Stomach (tissue), 4 donors: Measurements from ENCODE around the gene EML3.
"Not testable (repeated sequence)": the region's sequence is repeated elsewhere in the genome, so short reads cannot be mapped to it uniquely, and the experiment has no call there.

Experiments used
- CTCF ChIP-seq, 7 experiments: fragments of 450-650 bp in 4 of 7; fragments of 200-600 bp in 3 of 7; sonication (generic) in 3 of 7; IDR thresholded peaks; one replicate each; pipeline ENCODE4 v1.5.1; 2016 to 2019; ENCODE audit warnings: antibody characterized with exemption in 7 of 7, control low read depth in 2 of 7, mild to moderate bottlenecking in 1 of 7
- EP300 ChIP-seq: sonication (generic); formaldehyde crosslinking; IDR thresholded peaks from one replicate; pipeline ENCODE4 v1.6.1; 2017; ENCODE audit warnings: antibody characterized with exemption
- POLR2A ChIP-seq, 4 donors: fragments of 450-650 bp; IDR thresholded peaks; one replicate each; pipeline ENCODE4 v1.6.1; 2016; ENCODE audit warnings: antibody characterized with exemption in 4 of 4, control low read depth in 2 of 4, mild to moderate bottlenecking in 1 of 4, moderate library complexity in 1 of 4
- POLR2AphosphoS5 ChIP-seq, 3 donors: sonication (generic); formaldehyde crosslinking; IDR thresholded peaks; one replicate each; pipeline ENCODE4 v1.6.1; 2016; ENCODE audit warnings: antibody characterized with exemption in 3 of 3

- not testable (repeated sequence) for TF ChIP-seq POLR2A (IDR thresholded peaks at IDR 0.05); CTCF (IDR thresholded peaks at IDR 0.05); POLR2AphosphoS5 (IDR thresholded peaks at IDR 0.05); EP300
Measured at GRCh38 chr11:62581735-62582134, 30.8 kb downstream of the EML3 start.
